Caco-2 (cell line): ENCODE measurements around the gene GABRB3. TPM values are rescaled to one million over a fixed set of nuclear protein-coding genes. Genes with fewer than 3 reads are reported as not detected.

Experiments
- BruUV-seq: library from RNA; stranded (reverse); fragments of 400-500 nt; replicated peaks from 2 replicates; lab custom pipeline; 2021; lab: Mats Ljungman, UMichigan
- CTCF ChIA-PET: fragments of 300-600 bp; sonication (Branson Sonifier 250); formaldehyde crosslinking; loops from one replicate; lab custom pipeline; 2022; ENCODE audit warnings: antibody characterized with exemption; lab: Charles Lee
- POLR2A ChIA-PET: fragments of 300-600 bp; sonication (Branson Sonifier 250); formaldehyde crosslinking; loops from one replicate; lab custom pipeline; 2022; ENCODE audit warnings: antibody characterized with exemption; lab: Charles Lee
- DNase-seq, 2 experiments: peaks; one replicate each; pipeline versions ENCODE4 v3.0.0 to v3.0.0-alpha.2; 2020 to 2022
- H3K27me3 ChIP-seq: replicated peaks from 2 replicates; pipeline ENCODE4 v1.6.0; 2011; ENCODE audit warnings: low read length; ENCODE audit not compliant: control insufficient read depth, insufficient read depth
- H3K36me3 ChIP-seq: 2 replicates; pipeline ENCODE4 v1.5.1; 2011; ENCODE audit warnings: low read length; ENCODE audit not compliant: control insufficient read depth, insufficient read depth
- H3K4me1 ChIP-seq: fragments of 250-450 bp; sonication (Bioruptor Pico); 2 replicates; pipeline ENCODE4 v1.5.1; 2020; ENCODE audit warnings: mild to moderate bottlenecking
- H3K4me3 ChIP-seq: 2 replicates; pipeline ENCODE4 v1.5.1; 2011; ENCODE audit warnings: low read depth, mild to moderate bottlenecking, control low read depth, low read length
- H3K9me3 ChIP-seq: fragments of 250-450 bp; sonication (Bioruptor Pico); 2 replicates; pipeline ENCODE4 v1.5.1; 2020; ENCODE audit warnings: mild to moderate bottlenecking, moderate library complexity
- H3K27ac Mint-ChIP-seq: one replicate; pipeline ENCODE4 v1.8.0; 2022; ENCODE audit warnings: mixed read lengths; ENCODE audit not compliant: unreplicated experiment
- H3K27me3 Mint-ChIP-seq: one replicate; pipeline ENCODE4 v1.8.0; 2022; ENCODE audit warnings: mixed read lengths; ENCODE audit not compliant: insufficient read depth, unreplicated experiment
- H3K36me3 Mint-ChIP-seq: one replicate; pipeline ENCODE4 v1.8.0; 2022; ENCODE audit warnings: mild to moderate bottlenecking, mixed read lengths; ENCODE audit not compliant: insufficient read depth, unreplicated experiment
- H3K4me1 Mint-ChIP-seq: one replicate; pipeline ENCODE4 v1.8.0; 2022; ENCODE audit warnings: low read depth, mixed read lengths; ENCODE audit not compliant: unreplicated experiment
- H3K4me3 Mint-ChIP-seq: one replicate; pipeline ENCODE4 v1.8.0; 2022; ENCODE audit warnings: mild to moderate bottlenecking, moderate library complexity, mixed read lengths; ENCODE audit not compliant: unreplicated experiment
- H3K9me3 Mint-ChIP-seq: one replicate; pipeline ENCODE4 v1.8.0; 2022; ENCODE audit warnings: mixed read lengths; ENCODE audit not compliant: unreplicated experiment
- intact Hi-C: fragments of 100-400 bp; cut with micrococcal nuclease; formaldehyde crosslinking; loops from one replicate; pipeline ENCODE4 v1.10.0; 2022; ENCODE audit not compliant: unreplicated experiment
- total RNA-seq: library from RNA; stranded (reverse); gene quantifications from 2 replicates; pipeline ENCODE4 v1.2.3, GENCODE V29; 2022
- TF ChIP-seq, protein P1 (sequence below), 2 experiments: fragments of 200-600 bp in 1 of 2; IDR thresholded peaks; 1 replicate in 1 of 2; 2 replicates in 1 of 2; pipeline versions ENCODE4 v1.5.1 to v1.8.0; 2011 to 2022; ENCODE audit warnings: antibody characterized with exemption in 1 of 2, control low read depth in 1 of 2, inconsistent platforms in 1 of 2, low read depth in 1 of 2, low read length in 1 of 2, mild to moderate bottlenecking in 1 of 2, moderate library complexity in 1 of 2; ENCODE audit not compliant: insufficient read depth in 1 of 2, severe bottlenecking in 1 of 2, unreplicated experiment in 1 of 2

GABRB3 gene
- total RNA-seq, 1 experiment from 2014 or later, result not detected

DNA sequence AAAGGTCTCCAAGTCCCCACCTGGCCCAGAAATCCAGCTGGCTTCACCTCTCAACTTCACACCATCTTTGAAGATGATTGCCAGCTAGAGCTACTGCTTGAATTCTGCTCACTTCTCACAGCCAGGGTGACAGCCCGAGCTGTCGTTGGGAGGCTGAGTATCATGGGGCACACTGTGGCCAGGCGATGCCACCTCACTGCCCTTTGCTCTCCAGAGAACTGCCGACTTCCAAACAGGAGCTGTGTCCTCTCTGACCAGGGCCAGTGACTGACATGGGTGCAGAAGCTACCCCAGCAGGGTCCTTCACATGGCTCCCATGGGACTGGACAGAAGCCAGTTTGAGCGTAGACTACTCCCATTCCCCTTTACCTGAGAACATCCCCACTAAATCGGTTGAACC, 254.0 kb downstream of the GABRB3 start:
- no peak overlapping the region for H3K27ac Mint-ChIP-seq
- CTCF ChIA-PET, result no interaction called here
- H3K27me3 ChIP-seq, result no peaks in the 10 kb centered on the region
- no peak overlapping the region for H3K4me3 Mint-ChIP-seq
- H3K27me3 Mint-ChIP-seq, result no peaks in the 10 kb centered on the region
- POLR2A ChIA-PET, result no interaction called here
- TF ChIP-seq, protein P1, sequence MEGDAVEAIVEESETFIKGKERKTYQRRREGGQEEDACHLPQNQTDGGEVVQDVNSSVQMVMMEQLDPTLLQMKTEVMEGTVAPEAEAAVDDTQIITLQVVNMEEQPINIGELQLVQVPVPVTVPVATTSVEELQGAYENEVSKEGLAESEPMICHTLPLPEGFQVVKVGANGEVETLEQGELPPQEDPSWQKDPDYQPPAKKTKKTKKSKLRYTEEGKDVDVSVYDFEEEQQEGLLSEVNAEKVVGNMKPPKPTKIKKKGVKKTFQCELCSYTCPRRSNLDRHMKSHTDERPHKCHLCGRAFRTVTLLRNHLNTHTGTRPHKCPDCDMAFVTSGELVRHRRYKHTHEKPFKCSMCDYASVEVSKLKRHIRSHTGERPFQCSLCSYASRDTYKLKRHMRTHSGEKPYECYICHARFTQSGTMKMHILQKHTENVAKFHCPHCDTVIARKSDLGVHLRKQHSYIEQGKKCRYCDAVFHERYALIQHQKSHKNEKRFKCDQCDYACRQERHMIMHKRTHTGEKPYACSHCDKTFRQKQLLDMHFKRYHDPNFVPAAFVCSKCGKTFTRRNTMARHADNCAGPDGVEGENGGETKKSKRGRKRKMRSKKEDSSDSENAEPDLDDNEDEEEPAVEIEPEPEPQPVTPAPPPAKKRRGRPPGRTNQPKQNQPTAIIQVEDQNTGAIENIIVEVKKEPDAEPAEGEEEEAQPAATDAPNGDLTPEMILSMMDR (IDR thresholded peaks at IDR 0.05; ENCODE audit: insufficient read depth in 1 of 2, low read depth in 1 of 2, low read length in 1 of 2, severe bottlenecking in 1 of 2, unreplicated experiment in 1 of 2), result no peak
- BruUV-seq, result no TSS peak
- intact Hi-C loops, result no loop called here
- no peak overlapping the region for H3K4me3 ChIP-seq
- H3K36me3 Mint-ChIP-seq, result no peaks in the 10 kb centered on the region
- no peaks in the 10 kb centered on the region for H3K4me1 ChIP-seq
- H3K36me3 ChIP-seq, result no peaks in the 10 kb centered on the region
- H3K9me3 Mint-ChIP-seq, result peaks cover 9% of the 10 kb centered on the region
- no peak for DNase-seq
- H3K4me1 Mint-ChIP-seq, result no peaks in the 10 kb centered on the region
- H3K9me3 ChIP-seq, result no peaks in the 10 kb centered on the region

DNA sequence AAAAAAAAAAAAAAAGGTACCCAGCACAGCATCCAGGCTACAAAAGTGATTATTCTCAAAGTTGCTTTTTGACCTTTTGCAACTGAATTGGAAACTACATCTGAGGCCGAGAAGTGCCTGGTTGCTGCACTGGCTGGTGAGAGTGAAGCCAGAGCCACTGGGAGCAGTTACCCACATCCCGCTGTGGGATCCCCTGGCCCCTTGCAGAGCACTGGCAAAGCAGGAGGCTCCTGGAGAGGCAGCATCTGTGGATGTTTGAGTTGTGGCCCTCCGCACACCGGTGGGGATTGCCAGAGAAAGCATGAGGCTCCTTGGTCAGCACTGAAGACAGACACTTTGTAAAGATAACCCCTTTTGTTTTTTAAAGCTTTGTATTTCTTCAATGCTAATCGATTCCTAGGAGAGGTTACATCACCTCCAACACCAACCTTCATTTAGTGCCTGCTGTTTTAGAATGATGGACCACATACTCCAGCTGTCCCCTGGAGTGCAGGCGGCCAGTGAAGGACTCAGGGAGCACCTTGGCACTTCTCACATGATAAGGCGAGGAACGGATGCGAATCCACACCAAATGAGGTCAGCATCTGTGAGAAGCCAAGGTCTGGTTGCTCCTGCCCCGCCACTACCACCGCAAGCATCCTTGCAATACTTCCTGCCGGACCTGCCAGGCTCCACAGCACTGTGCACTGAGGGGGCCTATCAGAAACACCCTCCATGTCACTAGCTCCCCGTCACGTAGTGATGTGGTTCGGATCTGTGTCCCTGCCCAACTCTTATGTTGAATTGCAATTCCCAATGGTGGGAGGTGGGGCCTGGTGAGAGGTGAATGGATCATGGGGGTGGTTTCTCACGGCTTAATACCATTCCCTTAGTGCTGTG, 256.5 kb downstream of the GABRB3 start:
- H3K9me3 Mint-ChIP-seq, result peaks cover 13% of the 10 kb centered on the region
- BruUV-seq, result no TSS peak
- H3K27me3 ChIP-seq, result no peaks in the 10 kb centered on the region
- no peak overlapping the region for H3K4me3 ChIP-seq
- H3K4me3 Mint-ChIP-seq, result no peak overlapping the region
- H3K27ac Mint-ChIP-seq, result no peak overlapping the region
- no peaks in the 10 kb centered on the region for H3K36me3 ChIP-seq
- no peak for DNase-seq
- ChIA-PET POLR2A (no interaction called here), CTCF (no interaction called here)
- H3K4me1 ChIP-seq, result no peaks in the 10 kb centered on the region
- H3K9me3 ChIP-seq, result no peaks in the 10 kb centered on the region
- H3K27me3 Mint-ChIP-seq, result no peaks in the 10 kb centered on the region
- no peaks in the 10 kb centered on the region for H3K4me1 Mint-ChIP-seq
- TF ChIP-seq, protein P1 (IDR thresholded peaks at IDR 0.05; ENCODE audit: insufficient read depth in 1 of 2, low read depth in 1 of 2, low read length in 1 of 2, severe bottlenecking in 1 of 2, unreplicated experiment in 1 of 2), result no peak
- intact Hi-C loops, result no loop called here
- no peaks in the 10 kb centered on the region for H3K36me3 Mint-ChIP-seq

DNA sequence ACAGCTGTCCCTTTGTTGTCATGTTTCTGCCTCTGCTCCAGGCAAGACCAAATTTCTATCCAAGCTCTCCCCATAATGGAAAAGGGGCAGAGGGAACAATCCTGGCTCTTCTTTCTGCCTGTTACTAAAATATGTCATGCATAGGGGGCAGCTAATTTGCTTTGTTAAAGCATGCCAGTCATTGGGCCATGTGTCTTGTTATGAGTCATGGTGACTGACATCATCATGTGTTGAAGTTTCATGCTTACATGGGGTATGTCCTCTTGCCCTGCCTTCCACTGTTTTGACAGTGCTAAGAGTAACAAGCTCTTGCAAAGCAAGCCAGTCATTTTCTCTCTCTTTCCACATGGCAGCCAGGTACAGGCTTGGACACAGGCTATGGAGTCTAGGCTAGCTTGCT, 268.9 kb downstream of the GABRB3 start:
- H3K36me3 Mint-ChIP-seq, result no peaks in the 10 kb centered on the region
- POLR2A ChIA-PET, result no interaction called here
- DNase-seq, result no peak
- BruUV-seq, result no TSS peak
- H3K4me3 Mint-ChIP-seq, result no peak overlapping the region
- H3K9me3 ChIP-seq, result no peaks in the 10 kb centered on the region
- intact Hi-C loops, result no loop called here
- no peaks in the 10 kb centered on the region; the same call in 1 of the 2 replicates for H3K27me3 ChIP-seq
- H3K4me1 ChIP-seq, result no peaks in the 10 kb centered on the region
- TF ChIP-seq, protein P1 (IDR thresholded peaks at IDR 0.05; ENCODE audit: insufficient read depth in 1 of 2, low read depth in 1 of 2, low read length in 1 of 2, severe bottlenecking in 1 of 2, unreplicated experiment in 1 of 2), result no peak
- H3K4me1 Mint-ChIP-seq, result no peaks in the 10 kb centered on the region
- H3K27me3 Mint-ChIP-seq, result no peaks in the 10 kb centered on the region
- CTCF ChIA-PET, result no interaction called here
- H3K36me3 ChIP-seq, result no peaks in the 10 kb centered on the region
- peaks cover 10% of the 10 kb centered on the region for H3K9me3 Mint-ChIP-seq
- no peak overlapping the region for H3K27ac Mint-ChIP-seq
- no peak overlapping the region for H3K4me3 ChIP-seq

Other genes starting within 250 kb of the GABRB3 start
- not detected in 2 replicates for gene GABRA5, start 94.0 kb upstream of the GABRB3 start, total RNA-seq
- not detected in 2 replicates for gene GABRG3, start 198.1 kb upstream of the GABRB3 start, total RNA-seq